Activated CD4-positive, alpha-beta T cell treated with anti-CD3 and anti-CD28 coated beads, Interleukin-2, amount 10 ng/mL, durations not matched to agents 7 days and 5 days (primary cell): ENCODE data around the gene TMEM109. TPM values are rescaled to one million over a fixed set of nuclear protein-coding genes. Genes with fewer than 3 reads are reported as not detected.

Source experiments
- CTCF ChIA-PET: fragments of 350-600 bp; sonication (Branson Sonifier 250); formaldehyde crosslinking; loops from one replicate; lab custom pipeline; 2021; ENCODE audit warnings: antibody characterized with exemption; lab: Charles Lee
- POLR2A ChIA-PET: fragments of 350-600 bp; sonication (Branson Sonifier 250); formaldehyde crosslinking; loops from one replicate; lab custom pipeline; 2021; ENCODE audit warnings: antibody characterized with exemption; lab: Charles Lee
- DNase-seq: peaks from one replicate; pipeline ENCODE4 v3.0.0-alpha.2; 2020
- H3K27ac Mint-ChIP-seq: one replicate; pipeline ENCODE4 v1.8.0; 2021; ENCODE audit warnings: mild to moderate bottlenecking, moderate library complexity, mixed read lengths
- H3K27me3 Mint-ChIP-seq: one replicate; pipeline ENCODE4 v1.8.0; 2021; ENCODE audit warnings: mixed read lengths
- H3K36me3 Mint-ChIP-seq: one replicate; pipeline ENCODE4 v1.8.0; 2021; ENCODE audit warnings: low read depth, mixed read lengths
- H3K4me1 Mint-ChIP-seq: one replicate; pipeline ENCODE4 v1.8.0; 2021; ENCODE audit warnings: mixed read lengths
- H3K4me3 Mint-ChIP-seq: one replicate; pipeline ENCODE4 v1.8.0; 2021; ENCODE audit warnings: mild to moderate bottlenecking, moderate library complexity, mixed read lengths
- H3K9me3 Mint-ChIP-seq: one replicate; pipeline ENCODE4 v1.8.0; 2021; ENCODE audit warnings: mixed read lengths
- total RNA-seq, 2 experiments: library from RNA; stranded (reverse); gene quantifications; one replicate each; pipeline ENCODE4 v1.2.3, GENCODE V29; 2021

The TMEM109 gene
- total RNA-seq, 2 experiments from 2014 or later = 114 to 119 TPM

DNA sequence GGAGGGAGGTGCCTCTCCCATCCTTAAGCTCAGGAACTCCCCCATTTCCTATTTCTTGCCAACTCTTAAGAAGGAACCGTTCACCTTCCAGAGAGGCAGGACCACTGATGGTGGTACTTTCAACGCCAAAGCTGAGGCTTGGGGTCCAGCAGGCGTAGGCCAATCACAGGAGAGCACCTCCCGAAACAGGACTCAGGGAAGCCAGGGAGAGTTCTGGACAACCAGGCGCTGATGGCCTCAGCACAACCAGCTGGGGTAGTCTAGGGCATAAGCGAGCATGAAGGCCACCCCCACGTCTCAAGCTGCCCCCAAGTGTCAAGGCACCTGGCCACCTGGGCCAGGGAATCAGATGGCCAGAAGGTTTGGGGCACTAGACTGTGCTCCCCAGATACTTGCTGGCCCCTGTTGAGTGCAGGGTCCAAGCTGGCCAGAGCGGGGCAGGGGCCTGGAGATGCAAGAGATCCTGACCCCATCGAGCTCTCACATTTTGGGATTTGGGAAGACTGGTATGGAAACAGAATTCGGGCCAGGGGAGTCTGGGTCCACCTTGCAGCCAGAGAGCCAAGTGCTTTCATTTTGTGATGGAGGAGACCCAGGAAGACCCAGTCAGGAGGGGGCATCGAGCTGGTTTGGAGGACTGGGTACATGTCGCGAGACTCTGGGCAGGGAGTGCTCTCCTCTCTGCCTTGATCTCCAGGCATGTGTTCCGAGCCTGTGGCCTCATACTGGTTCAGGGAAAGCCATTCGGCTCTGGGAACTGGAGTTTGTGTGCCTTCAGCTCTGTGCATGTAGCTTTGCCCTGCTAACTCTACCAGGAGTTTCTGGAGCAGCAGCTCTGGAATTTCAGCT is 58.4 kb downstream of the TMEM109 start:
- ChIA-PET POLR2A (interaction anchor here (0.6 to 0.9 kb wide), 2 partner anchors 93 to 103 kb away, joined by 3 to 4 read pairs; no protein-coding TSS in a partner anchor), CTCF (interaction anchor here (1.1 to 3.1 kb wide), 8 partner anchors 10 to 322 kb away, joined by 3 to 12 read pairs (median 4); partner anchors contain the start of gene VWCE)
- H3K9me3 Mint-ChIP-seq = peaks cover 7% of the 10 kb centered on the region
- H3K4me3 Mint-ChIP-seq = peak overlapping the region; percentile 79
- peaks cover 3% of the 10 kb centered on the region for H3K27me3 Mint-ChIP-seq
- H3K36me3 Mint-ChIP-seq = peaks cover 53% of the 10 kb centered on the region
- H3K27ac Mint-ChIP-seq = peak overlapping the region; percentile 83
- peak; percentile 59 for DNase-seq
- H3K4me1 Mint-ChIP-seq = peaks cover 41% of the 10 kb centered on the region

Other genes starting within 250 kb of the TMEM109 start
- not detected for gene MS4A8, start 214.5 kb upstream of the TMEM109 start, total RNA-seq
- gene MS4A18, start 189.4 kb upstream of the TMEM109 start, total RNA-seq = not detected
- gene MS4A15, start 157.3 kb upstream of the TMEM109 start, total RNA-seq = not detected
- gene MS4A10, start 128.8 kb upstream of the TMEM109 start, total RNA-seq = not detected
- gene CCDC86, start 72.0 kb upstream of the TMEM109 start, total RNA-seq = 10 to 100 TPM; 19.2 to 23.2 TPM
- gene PTGDR2, start 58.2 kb upstream of the TMEM109 start, total RNA-seq = 1 to 10 TPM; 1.3 to 1.4 TPM
- not detected for gene ZP1, start 46.6 kb upstream of the TMEM109 start, total RNA-seq
- 100 to 1,000 TPM; 125 to 128 TPM for gene PRPF19, start 7.6 kb upstream of the TMEM109 start, total RNA-seq
- under 1 TPM; 0.40 to 0.47 TPM for gene TMEM132A, start 10.3 kb downstream of the TMEM109 start, total RNA-seq
- gene SLC15A3, start 38.0 kb downstream of the TMEM109 start, total RNA-seq = 1 to 10 TPM; 4.0 to 4.2 TPM
- gene CD6, start 57.5 kb downstream of the TMEM109 start, total RNA-seq = 100 to 1,000 TPM; 368 to 402 TPM
- gene CD5, start 188.3 kb downstream of the TMEM109 start, total RNA-seq = 100 to 1,000 TPM; 379 to 405 TPM
- gene VPS37C, start 247.3 kb downstream of the TMEM109 start, total RNA-seq = 1 to 10 TPM; 5.5 to 5.8 TPM